GM18505 (cell line): ENCODE data around the gene ETFDH.
"Not testable (repeated sequence)": the region's sequence is repeated elsewhere in the genome, so short reads cannot be mapped to it uniquely, and the experiment has no call there.

Source experiments
- ATAC-seq: cut with Tn5 transposase; IDR thresholded peaks from one replicate; pipeline ENCODE4 v1.9.1; 2021; ENCODE audit not compliant: unreplicated experiment
- POLR2A ChIP-seq: IDR thresholded peaks from 4 replicates; pipeline ENCODE4 v1.6.1; 2011; ENCODE audit warnings: borderline replicate concordance; ENCODE audit not compliant: insufficient read depth, insufficient read length; ENCODE audit errors: extremely low read depth

Gene ETFDH

DNA sequence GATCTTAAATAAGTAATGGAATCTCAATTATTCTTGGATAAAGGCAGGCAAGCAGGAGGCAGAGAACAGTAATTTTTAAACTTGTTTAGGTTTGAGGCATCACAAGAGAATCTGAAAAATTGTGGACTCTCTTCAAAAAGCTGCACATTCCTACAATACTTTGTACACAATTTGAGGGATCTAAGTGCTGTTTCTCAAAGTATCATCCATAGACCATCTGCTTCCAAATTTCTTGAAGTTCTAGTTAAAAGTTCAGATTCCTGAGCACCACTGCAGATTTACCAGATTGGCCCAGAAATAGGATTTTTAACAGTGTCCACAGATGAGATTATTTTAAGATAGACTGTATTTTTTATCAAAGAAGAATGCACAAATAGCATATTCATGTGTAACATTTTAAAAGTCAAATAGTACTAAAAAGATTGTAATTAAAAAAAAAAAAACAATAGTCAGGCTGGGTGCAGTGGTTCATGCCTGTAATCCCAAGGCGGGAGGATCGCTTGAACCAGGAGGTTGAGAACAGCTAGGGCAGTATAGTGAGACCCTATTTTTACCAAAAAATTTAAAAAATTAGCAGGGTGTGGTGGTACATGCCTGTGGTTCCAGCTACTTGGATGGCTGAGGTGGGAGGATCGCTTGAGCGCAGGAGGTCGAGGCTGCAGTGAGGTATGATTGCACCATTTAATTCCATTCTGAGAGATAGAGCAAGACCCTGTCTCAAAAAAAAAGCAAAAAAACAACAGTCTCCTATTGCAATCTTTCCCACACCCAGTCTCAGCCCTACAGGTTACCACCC is 82.5 kb downstream of the ETFDH start:
- TF ChIP-seq POLR2A = no peak
- ATAC-seq = no peak

- not testable (repeated sequence) for ATAC-seq
Measured at GRCh38 chr4:158755819-158756218, 83.7 kb downstream of the ETFDH start.

DNA sequence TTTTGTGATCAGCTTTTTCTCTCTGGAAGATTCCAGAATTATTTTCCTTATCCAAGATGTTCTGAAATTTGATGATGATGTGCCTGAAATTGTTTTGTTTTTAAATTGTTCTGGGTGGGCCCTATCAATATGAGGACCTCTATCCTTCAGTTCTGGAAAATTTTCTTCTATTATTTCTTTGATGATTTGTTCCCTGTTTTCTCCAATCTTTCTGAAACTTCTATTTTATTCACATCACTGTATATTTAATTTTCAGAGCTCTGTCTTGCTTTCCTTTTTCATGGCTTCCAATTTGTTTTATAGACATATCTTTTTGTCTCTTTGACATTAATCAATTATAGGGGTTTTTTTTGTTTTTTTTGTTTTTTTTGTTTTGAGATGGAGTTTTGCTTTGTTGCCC is 84.5 kb downstream of the ETFDH start:
- ATAC-seq = no peak
- no peak for TF ChIP-seq POLR2A

DNA sequence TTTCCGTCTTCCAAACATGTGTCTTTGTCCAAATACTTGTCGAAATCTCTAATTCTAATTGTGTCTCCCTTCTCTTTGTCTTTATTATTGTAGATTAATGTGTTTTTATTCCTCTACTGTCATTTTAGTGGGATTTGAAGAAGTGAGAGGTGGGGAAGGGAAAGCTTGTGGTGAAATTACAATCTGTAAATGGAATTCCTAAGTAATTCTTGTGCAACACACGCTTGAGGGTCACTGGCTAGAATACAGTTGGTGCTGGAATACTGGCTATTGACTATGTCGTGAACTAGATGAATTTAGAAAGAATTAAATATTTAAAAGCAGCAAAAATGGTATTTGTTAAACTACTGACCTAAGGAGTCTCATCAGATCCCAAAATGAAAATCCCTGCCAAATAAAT is 86.0 kb downstream of the ETFDH start:
- ATAC-seq = no peak
- no peak for TF ChIP-seq POLR2A

DNA sequence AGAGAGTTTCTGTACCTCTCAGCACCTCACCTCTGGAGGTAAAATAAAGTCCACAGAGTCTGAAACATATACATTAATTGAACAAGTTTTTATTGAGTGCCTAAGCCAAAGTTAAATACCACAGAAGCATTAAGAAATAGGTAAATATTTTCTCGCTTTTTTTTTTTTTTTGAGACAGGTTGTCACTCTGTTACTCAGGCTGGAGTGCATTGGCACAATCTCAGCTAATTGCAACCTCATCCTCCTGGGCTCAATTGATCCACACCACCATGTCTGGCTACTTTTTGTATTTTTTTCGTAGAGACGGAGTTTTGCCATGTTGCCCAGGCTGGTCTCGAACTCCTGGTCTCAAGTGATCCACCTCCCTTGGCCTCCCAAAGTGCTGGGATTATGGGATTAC is 86.6 kb downstream of the ETFDH start:
- no peak for ATAC-seq
- no peak for TF ChIP-seq POLR2A
